Naive thymus-derived CD8-positive, alpha-beta T cell (primary cell): ENCODE measurements around the gene PDE6B. TPM values are rescaled to one million over a fixed set of nuclear protein-coding genes. Genes with fewer than 3 reads are reported as not detected.
A peak's percentile ranks its signal among the peaks of the same experiment; 100 is the strongest.

ENCODE experiments used
- ATAC-seq, 2 donors: fragments of 150-1000 bp; cut with Tn5 transposase in 1 of 2; sonication (Bioruptor Pico), chemical (Tn5 transposase) in 1 of 2; 1 replicate in 1 of 2; 2 replicates in 1 of 2; pipeline ENCODE4 v1.10.0; 2021; ENCODE audit warnings: mild to moderate bottlenecking in 2 of 2, moderate library complexity in 2 of 2
- POLR2A ChIA-PET: fragments of 350-600 bp; sonication (Branson Sonifier 250); formaldehyde crosslinking; loops from one replicate; lab custom pipeline; 2021; ENCODE audit warnings: antibody characterized with exemption; lab: Charles Lee
- DNase-seq, 10 donors: peaks; one replicate each; pipeline versions ENCODE4 v3.0.0 to v3.0.0-alpha.2; 2020 to 2022
- H3K27ac Mint-ChIP-seq, 10 donors: one replicate each; pipeline ENCODE4 v1.8.0; 2020 to 2022; ENCODE audit warnings: mild to moderate bottlenecking in 10 of 10, mixed read lengths in 10 of 10, moderate library complexity in 4 of 10, inconsistent platforms in 1 of 10
- H3K27me3 Mint-ChIP-seq, 5 donors: one replicate each; pipeline ENCODE4 v1.8.0; 2021 to 2022; ENCODE audit warnings: mixed read lengths in 5 of 5
- H3K36me3 Mint-ChIP-seq, 3 donors: one replicate each; pipeline ENCODE4 v1.8.0; 2020 to 2022; ENCODE audit warnings: mixed read lengths in 3 of 3, mild to moderate bottlenecking in 2 of 3, inconsistent platforms in 1 of 3
- H3K4me1 Mint-ChIP-seq, 4 donors: one replicate each; pipeline ENCODE4 v1.8.0; 2021 to 2022; ENCODE audit warnings: mixed read lengths in 4 of 4
- H3K4me3 Mint-ChIP-seq, 10 donors: one replicate each; pipeline ENCODE4 v1.8.0; 2020 to 2022; ENCODE audit warnings: mild to moderate bottlenecking in 10 of 10, mixed read lengths in 10 of 10, moderate library complexity in 6 of 10, inconsistent platforms in 1 of 10
- H3K9me3 Mint-ChIP-seq, 9 donors: one replicate each; pipeline ENCODE4 v1.8.0; 2020 to 2022; ENCODE audit warnings: mixed read lengths in 9 of 9, mild to moderate bottlenecking in 3 of 9, inconsistent platforms in 1 of 9, moderate library complexity in 1 of 9
- polyA plus RNA-seq, 3 donors: library from polyadenylated mRNA; unstranded; fragments of 300-500 nt; fragmentation: Illumina TruSeq; gene quantifications; one replicate each; pipeline ENCODE4 v1.2.3, GENCODE V29; 2021
- total RNA-seq, 8 experiments: library from RNA in 2 of 8; stranded (reverse) in 2 of 8; gene quantifications; one replicate each; pipeline ENCODE4 v1.2.3 and lab custom pipeline; 2021 to 2026

The PDE6B gene
- total RNA-seq: 10 to 100 TPM; 20.7 to 24.7 TPM
- 10 to 100 TPM; 21.5 to 26.3 (median 25.4) TPM for polyA plus RNA-seq
- total RNA-seq (lab: John Stamatoyannopoulos, UW): 8.1 to 18.7 (median 13.6) reads per million in 6 experiments

DNA sequence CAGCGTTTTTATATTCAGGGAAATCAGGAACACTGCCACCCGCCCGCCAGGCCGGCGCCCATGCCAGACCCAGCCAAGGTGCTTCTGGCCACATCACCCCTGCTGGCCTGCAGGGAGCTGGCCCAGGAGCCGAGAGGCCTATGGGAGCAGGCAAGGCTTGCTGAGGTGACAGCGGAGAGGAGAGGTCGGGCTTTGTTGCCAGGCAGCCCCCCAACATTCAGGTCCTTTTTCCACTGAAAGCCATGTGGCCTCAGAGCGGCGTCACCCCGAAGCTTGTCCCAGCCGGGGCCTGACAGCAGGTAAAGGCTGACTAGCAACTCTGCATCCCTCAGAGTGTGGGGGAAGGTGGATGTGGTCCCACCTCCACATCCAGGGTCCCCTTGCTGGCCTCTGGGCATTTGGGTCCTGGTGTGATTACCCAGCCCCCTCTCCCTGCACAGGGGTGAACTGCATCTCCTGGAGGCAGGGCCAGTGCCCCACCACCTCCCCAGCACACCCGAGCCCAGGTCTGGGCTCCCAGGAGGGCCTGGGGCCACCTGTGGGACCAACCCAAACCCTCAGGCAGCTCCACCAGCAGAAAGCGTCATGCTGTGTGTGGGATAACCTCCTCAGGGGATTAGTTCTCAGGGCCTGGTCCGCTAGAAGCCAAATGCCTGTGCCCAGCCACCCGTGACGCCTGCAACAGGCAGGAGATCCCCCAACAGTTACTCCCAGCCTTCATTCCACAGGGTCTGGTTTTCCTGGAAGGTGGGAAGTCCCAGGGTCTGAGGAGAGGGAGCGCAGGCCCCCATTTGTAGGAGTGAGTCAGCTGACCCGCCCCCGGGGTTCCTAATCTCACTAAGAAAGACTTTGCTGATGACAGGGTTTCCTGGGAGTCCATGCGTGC, at the start of gene PDE6B:
Gene PDE6B, plus strand, starts transcription at position 869 of the 886 bp plus-strand sequence. CDS start 54 bp downstream, outside the sequence.
- H3K27me3 Mint-ChIP-seq: peaks cover 4 to 19% (median 11%) of the 10 kb centered on the region in 5 donors
- H3K27ac Mint-ChIP-seq: no peak within 1 kb of the TSS
- H3K36me3 Mint-ChIP-seq: no peaks in the 10 kb centered on the region
- no peak within 1 kb of the TSS for H3K4me3 Mint-ChIP-seq
- H3K9me3 Mint-ChIP-seq: no peaks in the 10 kb centered on the region
- ATAC-seq (no peak), DNase-seq (no peak)
- peaks cover 0 to 1% (median 0%) of the 10 kb centered on the region in 4 donors for H3K4me1 Mint-ChIP-seq
- POLR2A ChIA-PET: no interaction called here

DNA sequence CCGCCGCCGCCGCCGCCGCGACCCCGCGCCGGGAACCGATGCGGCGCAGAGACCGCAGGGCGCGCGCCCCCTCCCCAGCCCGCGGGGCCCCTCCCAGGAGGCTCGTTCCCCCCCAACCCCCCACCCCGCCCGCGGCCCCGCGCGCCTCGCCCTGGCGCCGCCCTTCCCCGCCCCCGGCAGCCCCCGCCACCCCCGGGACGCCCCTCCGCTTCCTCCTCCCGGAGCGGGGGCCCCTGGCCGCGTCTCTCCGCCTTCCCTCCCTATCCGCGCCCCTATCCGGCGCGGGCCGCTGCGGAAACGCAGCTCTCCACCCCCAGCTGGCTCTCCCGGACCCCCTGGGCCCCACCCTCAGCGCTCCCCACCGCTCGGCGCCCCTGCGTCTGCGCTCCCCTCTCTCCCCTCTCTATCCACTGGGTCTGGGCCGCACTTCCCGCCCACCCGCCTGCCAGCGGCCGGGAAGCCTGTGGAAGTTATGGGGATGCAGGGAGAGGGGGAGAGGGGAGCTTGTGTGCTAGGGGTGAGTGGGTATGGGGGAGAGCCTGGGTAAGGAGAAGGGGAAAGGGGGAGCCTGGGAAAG, 49.0 kb upstream of the PDE6B start, which contains the start of gene TMEM271:
Gene TMEM271, minus strand, starts transcription at position 51 of the 577 bp plus-strand sequence. CDS start 233 bp downstream, outside the sequence.
- ATAC-seq (no peak), DNase-seq (no peak)
- H3K9me3 Mint-ChIP-seq: peaks cover 0 to 11% (median 2%) of the 10 kb centered on the region in 9 donors
- POLR2A ChIA-PET: interaction anchor here (0.9 kb wide), 1 partner anchor 98 kb away, joined by 4 read pairs; the partner anchor contains the start of genes ATP5ME and MYL5
- H3K36me3 Mint-ChIP-seq: peaks cover 0 to 5% (median 5%) of the 10 kb centered on the region in 3 donors
- no peak within 1 kb of the TSS for H3K27ac Mint-ChIP-seq
- peak within 1 kb of the TSS; percentile 53 to 85 (median 71) for H3K4me3 Mint-ChIP-seq
- peaks cover 12 to 18% (median 16%) of the 10 kb centered on the region in 4 donors for H3K4me1 Mint-ChIP-seq
- peaks cover 42 to 82% (median 52%) of the 10 kb centered on the region in 5 donors for H3K27me3 Mint-ChIP-seq

DNA sequence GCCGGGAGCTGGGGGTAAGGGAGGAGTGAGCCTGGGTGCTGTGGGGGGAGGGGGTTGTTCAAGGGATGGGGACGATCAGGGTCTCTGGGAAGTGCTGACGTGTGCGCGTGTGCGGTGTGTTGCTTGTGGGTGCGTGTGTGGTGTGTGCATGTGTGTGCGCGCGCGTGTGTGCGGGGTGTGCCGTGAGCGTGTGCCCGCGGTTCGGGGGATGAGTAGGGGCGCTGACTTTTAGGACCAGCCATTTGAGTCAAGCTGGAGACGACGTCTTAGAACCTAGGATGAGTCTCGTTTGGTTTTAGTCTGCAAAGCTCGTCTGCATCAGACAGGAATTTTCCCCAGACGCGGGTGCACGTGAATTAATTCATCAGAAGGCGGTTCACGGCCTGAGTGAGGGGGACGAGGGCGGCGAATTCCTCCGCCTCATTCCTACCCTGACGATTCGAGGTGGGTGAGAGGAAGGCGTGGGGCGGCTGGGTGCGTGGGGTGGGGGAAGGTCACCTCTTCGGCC, 48.3 kb upstream of the PDE6B start:
- POLR2A ChIA-PET: interaction anchor here (0.9 kb wide), 1 partner anchor 97 kb away, joined by 4 read pairs; the partner anchor contains the start of genes ATP5ME and MYL5
- ATAC-seq: no peak
- H3K9me3 Mint-ChIP-seq: peaks cover 0 to 5% (median 4%) of the 10 kb centered on the region in 9 donors
- no peak for DNase-seq
- peak overlapping the region; percentile 53 to 85 (median 71) for H3K4me3 Mint-ChIP-seq
- no peak overlapping the region for H3K27ac Mint-ChIP-seq
- peaks cover 0 to 4% (median 0%) of the 10 kb centered on the region in 3 donors for H3K36me3 Mint-ChIP-seq
- H3K27me3 Mint-ChIP-seq: peaks cover 36 to 82% (median 49%) of the 10 kb centered on the region in 5 donors
- peaks cover 12 to 18% (median 15%) of the 10 kb centered on the region in 4 donors for H3K4me1 Mint-ChIP-seq

DNA sequence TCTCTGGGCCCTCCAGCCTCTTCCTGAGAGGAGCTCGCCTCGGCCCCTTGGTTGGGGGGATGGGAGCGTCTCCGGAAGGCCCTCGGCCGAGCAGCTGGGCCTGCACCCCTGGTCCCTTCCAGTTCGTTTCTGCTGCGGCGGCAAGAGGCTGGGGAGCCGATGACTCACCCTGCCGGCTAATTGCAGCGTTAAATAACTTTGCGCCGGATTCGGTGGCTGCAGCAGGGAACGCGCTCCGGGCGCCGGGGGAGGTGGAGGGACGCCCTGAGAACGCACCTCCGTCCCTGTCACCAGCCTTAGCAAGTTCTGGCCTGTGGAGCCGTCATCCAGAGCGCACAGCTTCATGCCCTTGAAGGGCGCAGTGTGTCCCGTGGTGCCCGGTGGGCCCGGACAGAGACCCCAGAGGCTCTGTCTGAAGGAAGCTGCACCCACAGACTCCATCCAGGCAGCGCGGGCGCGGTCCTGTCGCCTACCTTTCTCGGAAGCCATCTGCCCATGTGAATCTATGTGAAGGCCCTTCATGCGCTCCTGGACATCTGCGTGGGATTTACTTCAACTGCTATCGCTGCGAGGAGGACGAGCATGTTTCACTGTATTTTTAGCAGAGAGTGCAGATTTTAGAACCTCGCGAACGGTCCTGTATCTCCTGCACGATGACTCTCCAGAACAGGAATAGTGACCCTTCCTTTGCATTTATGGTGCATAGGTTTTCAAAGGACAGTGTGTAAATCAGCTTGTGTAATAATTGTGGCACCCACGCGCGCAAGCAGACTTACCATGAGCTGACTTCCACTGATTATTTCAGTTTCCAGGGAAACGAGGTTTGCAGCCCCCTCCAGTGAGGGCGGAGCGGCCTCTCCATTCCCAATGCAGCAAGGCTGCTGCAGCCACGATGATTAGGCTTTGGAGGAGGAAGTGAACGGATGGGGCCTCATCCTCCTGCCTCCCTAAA, 47.6 kb upstream of the PDE6B start:
- Mint-ChIP-seq H3K4me3 (peak overlapping the region in 9 of 10 donors; percentile 25 to 85 (median 68)), H3K36me3 (peaks cover 0 to 4% (median 0%) of the 10 kb centered on the region in 3 donors), H3K4me1 (peaks cover 11 to 18% (median 14%) of the 10 kb centered on the region in 4 donors), H3K9me3 (peaks cover 0 to 7% (median 4%) of the 10 kb centered on the region in 9 donors), H3K27ac (peak overlapping the region in 1 of 10 donors; percentile 6), H3K27me3 (peaks cover 34 to 80% (median 43%) of the 10 kb centered on the region in 5 donors)
- POLR2A ChIA-PET: no interaction called here
- ATAC-seq (no peak), DNase-seq (no peak)

DNA sequence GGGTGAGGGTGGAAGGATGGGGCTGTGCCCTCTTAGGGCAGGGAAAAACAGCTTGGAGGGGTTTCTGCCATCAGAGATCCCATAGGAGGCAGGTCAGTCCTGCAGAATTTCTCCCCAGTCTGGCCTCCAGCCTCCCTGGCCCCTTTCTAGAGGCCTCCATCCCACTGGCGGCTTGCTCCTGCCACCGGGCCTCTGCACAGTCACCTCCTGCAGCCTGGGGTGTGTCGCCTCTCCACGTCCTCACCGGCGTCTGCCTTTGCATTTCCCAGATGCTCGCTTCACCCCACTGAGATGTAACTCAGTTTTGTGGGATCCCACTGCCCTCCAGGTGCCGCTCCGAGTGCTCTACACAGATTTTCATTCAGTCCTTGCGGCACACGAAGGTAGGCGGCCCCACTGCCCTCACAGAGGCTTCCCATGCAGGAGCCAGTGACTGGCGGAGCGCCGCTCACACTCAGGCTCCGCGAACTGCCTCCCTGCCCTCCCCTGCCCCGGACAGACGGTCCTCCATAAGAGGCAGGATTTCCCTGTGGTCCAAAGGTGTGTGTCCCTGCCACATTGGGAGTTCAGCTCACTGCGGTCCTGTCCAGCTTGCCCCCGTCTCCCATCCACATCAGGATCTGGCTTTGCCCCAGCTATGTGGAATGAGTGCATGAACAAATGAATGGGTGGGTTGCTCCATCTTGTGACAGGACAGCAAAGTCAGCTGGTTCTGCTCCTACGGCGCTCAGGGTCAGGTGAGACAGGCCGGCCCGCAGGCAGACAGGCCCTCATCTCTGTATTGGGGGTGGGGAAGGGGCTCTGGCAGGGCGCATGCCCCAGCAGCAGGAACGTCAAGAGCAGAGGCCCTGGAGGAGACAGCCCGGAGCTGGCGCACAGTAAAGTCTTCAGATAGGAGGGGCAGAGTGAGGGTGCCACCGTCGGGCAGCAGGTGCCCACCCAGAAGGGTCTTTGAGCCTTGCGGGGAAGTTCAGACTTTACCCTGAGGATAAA, 46.6 kb upstream of the PDE6B start:
- Mint-ChIP-seq H3K4me3 (peak overlapping the region in 3 of 10 donors; percentile 10 to 62 (median 26)), H3K9me3 (peaks cover 0 to 14% (median 7%) of the 10 kb centered on the region in 9 donors), H3K27me3 (peaks cover 29 to 74% (median 41%) of the 10 kb centered on the region in 5 donors), H3K4me1 (peaks cover 11 to 16% (median 14%) of the 10 kb centered on the region in 4 donors), H3K27ac (peak overlapping the region in 1 of 10 donors; percentile 13), H3K36me3 (peaks cover 0 to 6% (median 4%) of the 10 kb centered on the region in 3 donors)
- ATAC-seq (no peak), DNase-seq (peak in 1 of 10 donors; percentile 43)
- POLR2A ChIA-PET: no interaction called here

DNA sequence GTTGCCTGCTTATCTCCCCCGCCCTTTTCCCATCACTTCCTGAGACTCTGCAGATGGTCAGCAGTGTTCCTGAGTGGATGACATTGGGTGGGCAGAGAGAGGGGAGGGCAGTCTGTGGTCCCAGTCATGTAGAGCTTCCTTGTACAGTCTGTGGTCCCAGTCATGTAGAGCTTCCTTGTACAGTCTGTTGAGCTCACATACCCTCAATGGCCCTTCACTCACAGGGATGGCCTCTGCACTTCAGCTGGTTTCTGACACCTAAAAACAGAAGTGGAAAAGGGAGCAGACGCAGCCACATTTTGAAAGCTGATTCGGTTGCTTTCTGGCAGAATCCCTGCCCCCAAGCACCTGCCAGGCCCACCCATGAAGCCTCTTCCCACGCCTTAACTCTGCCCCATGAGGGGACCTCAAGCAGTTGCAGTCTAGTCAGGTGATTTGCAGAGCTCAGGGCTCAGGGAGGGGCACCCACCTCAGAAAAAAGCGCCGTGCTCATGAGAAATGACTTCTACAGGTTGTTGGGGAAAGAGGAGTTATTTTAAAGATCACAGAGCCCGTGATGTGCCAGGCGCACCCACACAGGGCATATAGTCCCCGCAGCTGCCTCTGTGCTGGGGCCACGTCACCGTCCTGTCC, 45.7 kb upstream of the PDE6B start:
- peak in 1 of 2 donors; percentile 49 for ATAC-seq
- Mint-ChIP-seq H3K4me3 (no peak overlapping the region), H3K27ac (no peak overlapping the region), H3K27me3 (peaks cover 27 to 72% (median 38%) of the 10 kb centered on the region in 5 donors), H3K36me3 (peaks cover 0 to 13% (median 7%) of the 10 kb centered on the region in 3 donors), H3K4me1 (peaks cover 7 to 13% (median 10%) of the 10 kb centered on the region in 4 donors), H3K9me3 (peaks cover 6 to 23% (median 13%) of the 10 kb centered on the region in 9 donors)
- POLR2A ChIA-PET: no interaction called here
- no peak for DNase-seq

DNA sequence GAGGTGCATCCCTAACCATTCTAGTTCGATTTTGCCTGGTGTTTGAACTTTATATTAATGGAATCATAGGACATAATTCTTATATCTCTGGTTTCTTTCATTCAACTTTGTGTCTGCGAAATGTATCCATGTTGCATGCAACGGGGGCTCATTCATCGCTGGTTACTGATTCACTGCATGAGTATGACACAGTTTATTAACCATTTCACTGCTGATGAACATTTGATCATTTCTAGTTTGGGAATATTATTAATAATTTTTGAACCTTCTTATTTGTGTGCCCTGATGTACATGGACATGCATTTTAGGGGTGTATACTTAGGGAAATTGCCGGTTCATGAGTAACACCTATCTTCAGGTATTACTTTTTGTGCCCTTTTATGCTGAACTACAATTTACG, 44.2 kb upstream of the PDE6B start:
- H3K27me3 Mint-ChIP-seq: peaks cover 31 to 79% (median 45%) of the 10 kb centered on the region in 5 donors
- DNase-seq: no peak
- no peak overlapping the region for H3K27ac Mint-ChIP-seq
- H3K4me3 Mint-ChIP-seq: no peak overlapping the region
- peaks cover 2 to 13% (median 7%) of the 10 kb centered on the region in 3 donors for H3K36me3 Mint-ChIP-seq
- H3K9me3 Mint-ChIP-seq: peaks cover 7 to 35% (median 15%) of the 10 kb centered on the region in 9 donors
- H3K4me1 Mint-ChIP-seq: peaks cover 7 to 13% (median 10%) of the 10 kb centered on the region in 4 donors
- POLR2A ChIA-PET: no interaction called here
- no peak for ATAC-seq

DNA sequence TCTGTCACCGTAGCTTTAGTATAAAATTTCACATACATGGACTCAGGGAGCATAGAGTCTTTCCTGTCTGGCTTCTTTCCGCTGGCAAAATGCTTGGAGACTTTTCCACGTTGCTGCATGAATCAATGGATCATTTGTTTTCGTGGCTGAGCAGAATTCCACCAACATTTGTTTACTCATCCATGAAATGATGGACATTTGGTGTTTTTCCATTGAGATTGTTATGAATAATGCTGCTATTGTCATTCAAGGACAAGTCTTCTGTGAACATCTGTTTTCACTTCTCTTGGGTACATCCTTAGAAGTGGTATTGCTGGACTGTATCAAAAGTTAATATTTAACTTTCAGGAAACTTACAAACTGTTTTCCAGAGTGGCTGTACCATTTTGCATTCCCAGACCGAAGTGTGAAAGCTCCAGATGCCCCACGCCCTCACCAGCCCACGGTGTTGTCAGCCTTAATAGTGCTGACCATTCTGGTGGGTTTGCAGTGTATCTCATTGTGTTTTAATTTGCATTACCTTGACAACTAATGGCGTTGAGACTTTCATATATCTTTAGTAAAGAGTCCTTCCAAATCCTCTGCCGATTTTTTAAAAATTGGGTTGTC, 43.5 kb upstream of the PDE6B start:
- POLR2A ChIA-PET: no interaction called here
- H3K27me3 Mint-ChIP-seq: peaks cover 32 to 83% (median 46%) of the 10 kb centered on the region in 5 donors
- DNase-seq (no peak), ATAC-seq (no peak)
- no peak overlapping the region for H3K4me3 Mint-ChIP-seq
- peaks cover 5 to 13% (median 10%) of the 10 kb centered on the region in 4 donors for H3K4me1 Mint-ChIP-seq
- H3K9me3 Mint-ChIP-seq: peaks cover 7 to 37% (median 15%) of the 10 kb centered on the region in 9 donors
- H3K36me3 Mint-ChIP-seq: peaks cover 2 to 13% (median 6%) of the 10 kb centered on the region in 3 donors
- H3K27ac Mint-ChIP-seq: no peak overlapping the region

DNA sequence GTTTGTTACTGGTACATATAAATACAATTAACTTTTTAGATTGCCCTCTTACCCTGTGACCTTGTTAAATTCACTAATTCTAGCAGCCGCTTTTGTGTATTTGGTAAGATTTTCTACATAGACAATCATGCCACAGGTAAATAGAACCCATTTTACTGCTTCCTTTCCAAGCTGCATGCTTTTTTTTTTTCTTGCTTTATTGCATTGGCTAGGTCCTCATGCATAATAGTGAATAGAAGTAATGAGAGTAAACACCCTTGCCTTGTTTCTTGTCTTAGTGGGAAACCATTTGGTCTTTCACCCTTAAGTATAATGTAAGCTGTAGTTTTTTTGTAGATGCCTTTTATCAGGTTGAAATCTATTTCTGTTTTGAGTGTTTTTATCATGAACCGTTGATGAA, 41.6 kb upstream of the PDE6B start:
- Mint-ChIP-seq H3K9me3 (peaks cover 7 to 37% (median 15%) of the 10 kb centered on the region in 9 donors), H3K27ac (no peak overlapping the region), H3K27me3 (peaks cover 25 to 83% (median 40%) of the 10 kb centered on the region in 5 donors), H3K4me3 (no peak overlapping the region), H3K4me1 (peaks cover 0 to 3% (median 0%) of the 10 kb centered on the region in 4 donors), H3K36me3 (peaks cover 2 to 13% (median 4%) of the 10 kb centered on the region in 3 donors)
- ATAC-seq (no peak), DNase-seq (no peak)
- POLR2A ChIA-PET: no interaction called here
